DMS114 treated with DMSO at 0.1 percent for 48 hours (cell line): ENCODE data around the gene SLC2A13.
"Not testable (repeated sequence)": the region's sequence is repeated elsewhere in the genome, so short reads cannot be mapped to it uniquely, and the experiment has no call there.

Source experiments
- DNase-seq: peaks from one replicate; lab custom pipeline; 2025; ENCODE audit not compliant: unreplicated experiment; lab: John Stamatoyannopoulos, UW

The SLC2A13 gene

DNA sequence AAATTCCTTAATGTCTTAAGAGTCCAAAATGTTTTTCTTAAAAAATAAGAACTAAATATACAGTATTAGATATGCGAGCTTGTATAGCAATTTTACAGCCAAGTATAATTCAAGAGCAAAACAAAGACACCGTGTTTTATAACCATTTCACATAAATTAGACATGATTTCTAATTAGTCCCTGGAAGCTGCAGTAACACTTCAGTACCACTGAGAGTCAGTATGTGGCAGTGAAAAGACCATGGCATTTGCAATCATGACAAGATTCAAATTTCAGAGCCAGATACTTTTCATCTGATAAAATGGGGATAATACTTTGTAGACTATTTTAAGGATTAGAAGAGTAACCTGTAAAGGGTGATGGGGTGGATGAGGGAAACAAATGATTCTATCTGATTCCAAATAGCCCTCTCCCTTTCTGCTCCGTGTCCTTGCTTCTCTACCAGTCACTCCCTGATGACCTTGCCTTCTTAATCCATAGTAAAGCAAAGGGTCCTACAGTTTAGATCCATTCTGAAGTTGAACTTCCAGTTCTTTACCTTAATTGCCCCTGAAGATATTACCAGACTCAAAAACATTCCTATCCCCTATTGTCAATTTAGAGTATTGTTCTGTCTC is 340.8 kb downstream of the SLC2A13 start:
- DNase-seq = peak; percentile 26

DNA sequence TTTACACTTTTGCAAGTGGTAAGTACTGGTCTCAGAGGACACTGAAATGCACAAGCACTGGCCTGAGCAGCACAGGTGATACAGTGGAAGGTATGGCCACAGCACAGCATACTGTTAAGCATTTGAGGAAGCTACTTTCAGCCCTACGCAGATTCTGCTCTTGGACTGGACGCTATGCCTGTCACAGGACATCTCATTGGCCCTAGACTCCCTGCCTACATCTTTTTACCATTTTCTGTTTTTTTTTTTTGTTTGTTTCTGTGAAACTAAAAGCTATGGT is 342.1 kb downstream of the SLC2A13 start:
- DNase-seq = no peak

DNA sequence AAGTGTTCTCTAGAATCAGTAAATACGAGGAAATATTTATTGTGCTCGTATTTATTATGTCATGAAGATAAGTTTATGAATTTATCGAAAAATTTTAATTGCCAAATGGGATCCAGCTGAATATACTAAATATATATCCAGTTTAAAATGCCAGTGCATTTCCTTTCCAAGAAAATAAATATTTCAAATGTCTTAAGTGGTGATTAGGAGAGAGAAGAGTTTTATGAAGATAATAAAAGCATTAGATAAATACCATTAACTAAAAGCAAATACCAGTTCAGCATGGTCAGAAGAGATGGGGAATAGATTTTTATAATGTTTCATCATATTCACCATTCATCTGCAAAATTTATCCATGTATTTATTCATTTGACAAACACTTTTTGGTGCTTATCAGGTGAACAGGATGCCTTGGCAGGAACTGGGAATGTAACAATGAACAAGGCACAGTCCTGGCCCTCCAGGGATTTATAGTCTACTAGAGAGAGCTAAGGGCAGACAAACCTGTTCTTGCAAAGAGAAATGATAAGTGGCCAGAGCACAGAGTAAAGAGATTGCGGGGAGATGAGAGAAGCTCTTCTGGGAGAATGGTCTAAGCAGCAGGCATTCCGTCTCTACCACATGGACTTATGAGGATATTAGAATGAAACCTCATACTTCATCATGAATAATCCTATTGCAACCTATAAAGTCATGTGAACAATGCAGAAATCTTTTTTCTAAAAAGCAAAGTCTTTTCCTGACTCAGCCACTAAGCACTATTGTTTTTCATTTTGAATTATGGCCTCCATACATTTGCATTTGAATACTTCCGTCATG is 342.6 kb downstream of the SLC2A13 start:
- DNase-seq = no peak

DNA sequence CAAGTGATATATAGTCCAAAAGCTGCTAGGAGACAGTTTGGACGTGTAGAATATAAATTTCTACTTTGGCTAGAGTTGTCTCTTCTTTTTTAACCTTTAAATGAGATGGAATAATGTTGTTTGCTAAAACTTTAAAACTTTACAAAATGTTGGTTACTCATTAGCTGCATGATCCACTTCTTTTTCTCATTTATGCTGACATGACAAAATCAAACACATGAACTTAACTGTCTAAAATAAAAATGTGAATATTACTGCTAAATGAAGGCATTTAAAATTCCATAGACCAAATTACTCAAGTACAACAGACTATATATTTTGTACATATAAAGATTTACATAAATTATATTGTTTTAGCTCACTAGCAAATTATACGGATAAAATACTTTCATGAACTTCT is 350.4 kb downstream of the SLC2A13 start:
- no peak for DNase-seq

DNA sequence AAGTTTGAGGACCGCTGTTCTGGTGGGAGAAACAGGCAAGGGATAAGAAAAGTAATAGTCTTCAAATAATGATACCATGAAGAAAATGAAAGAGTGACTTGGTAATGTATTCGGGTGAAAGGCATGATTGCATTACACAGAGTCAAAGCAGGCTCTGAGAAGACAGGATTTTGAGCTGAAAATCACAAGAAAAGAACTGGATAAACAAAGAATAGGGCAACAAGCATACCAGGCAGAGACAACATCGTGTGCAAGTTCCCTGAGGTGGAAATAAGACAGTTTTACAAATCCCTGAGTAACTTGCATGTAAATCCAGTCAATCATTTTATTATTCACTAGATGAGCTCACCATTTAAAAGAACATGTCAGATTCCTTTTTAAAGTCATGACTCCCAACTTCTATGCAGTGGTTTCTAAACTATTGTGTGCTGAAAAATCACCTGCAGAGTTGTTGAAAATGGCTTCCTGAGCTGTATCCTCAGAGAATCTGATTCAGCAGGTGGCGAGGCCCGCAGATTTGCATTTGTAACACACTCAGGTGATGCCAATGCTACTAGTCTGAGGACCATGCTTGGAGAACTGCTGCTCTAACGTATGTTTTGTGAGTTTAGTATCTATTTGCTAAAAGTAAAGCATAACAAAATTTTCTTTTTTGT is 353.3 kb downstream of the SLC2A13 start:
- DNase-seq = no peak

DNA sequence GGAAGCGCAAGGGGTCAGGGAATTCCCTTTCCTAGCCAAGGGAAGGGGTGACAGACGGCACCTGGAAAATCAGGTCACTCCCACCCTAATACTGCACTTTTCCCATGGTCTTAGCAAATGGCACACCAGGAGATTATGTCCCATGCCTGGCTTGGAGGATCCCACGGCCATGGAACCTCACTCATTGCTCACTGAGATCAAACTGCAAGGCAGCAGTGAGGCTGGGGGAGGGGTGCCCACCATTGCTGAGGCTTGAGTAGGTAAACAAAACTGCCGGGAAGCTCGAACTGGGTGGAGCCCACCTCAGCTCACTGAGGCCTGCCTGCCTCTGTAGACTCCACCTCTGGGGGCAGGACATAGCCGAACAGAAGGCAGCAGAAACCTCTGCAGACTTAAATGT is 359.7 kb downstream of the SLC2A13 start:
- not testable (repeated sequence) for DNase-seq

DNA sequence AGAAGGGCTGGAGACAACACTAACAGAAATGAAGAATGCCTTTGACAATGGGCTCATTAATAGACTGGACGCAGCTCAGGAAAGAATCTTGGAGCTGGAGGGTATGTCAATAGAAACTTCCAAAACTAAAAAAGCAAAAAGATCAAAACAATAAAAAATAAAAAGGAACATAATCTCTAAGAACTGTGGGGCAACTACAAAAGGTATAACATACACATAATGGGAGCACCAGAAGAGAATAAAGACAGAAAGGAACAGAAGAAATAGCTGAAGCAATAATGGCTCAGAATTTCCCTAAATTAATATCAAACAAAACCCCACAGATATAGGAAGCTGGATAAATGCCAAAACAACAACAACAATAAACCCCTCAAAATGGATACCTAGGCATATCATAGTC is 362.2 kb downstream of the SLC2A13 start:
- no peak for DNase-seq

DNA sequence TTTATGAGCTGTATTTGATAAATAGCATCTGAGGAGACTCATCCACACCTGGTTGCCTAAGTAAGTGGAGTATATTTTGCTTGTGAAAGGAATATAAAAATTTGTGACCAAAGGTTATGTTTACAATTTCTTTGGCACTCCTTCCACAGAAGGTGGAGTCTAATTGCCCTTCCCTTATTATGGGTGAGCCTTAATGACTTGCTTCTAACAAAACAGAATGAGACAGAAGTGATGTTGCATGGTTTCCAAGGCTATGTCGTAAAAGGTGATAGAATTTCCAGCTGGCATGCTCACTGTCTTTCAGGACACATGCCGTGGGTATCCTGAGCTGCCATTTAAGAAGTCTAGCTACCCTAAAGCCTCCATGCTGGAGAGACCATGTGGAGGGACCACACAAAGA is 369.5 kb downstream of the SLC2A13 start:
- no peak for DNase-seq

DNA sequence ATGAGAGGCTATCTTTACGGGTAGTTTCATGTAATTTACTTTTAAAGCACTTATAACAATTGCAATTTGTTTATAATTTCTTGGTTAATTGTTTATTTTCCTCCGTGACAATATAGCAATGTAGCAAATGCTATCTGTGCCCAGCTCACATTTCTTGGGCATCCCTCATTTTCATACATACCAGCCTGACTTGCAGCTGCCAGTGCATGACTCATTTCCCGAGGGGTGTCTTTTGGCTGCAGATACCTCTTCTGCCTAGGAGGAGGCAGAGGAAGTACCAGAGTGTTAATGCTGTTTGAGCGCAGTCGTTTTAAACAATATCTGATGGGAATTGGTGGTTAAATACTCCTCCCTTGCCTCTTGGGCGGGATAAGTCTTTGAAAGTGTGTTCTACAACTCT is 382.1 kb downstream of the SLC2A13 start:
- DNase-seq = no peak

DNA sequence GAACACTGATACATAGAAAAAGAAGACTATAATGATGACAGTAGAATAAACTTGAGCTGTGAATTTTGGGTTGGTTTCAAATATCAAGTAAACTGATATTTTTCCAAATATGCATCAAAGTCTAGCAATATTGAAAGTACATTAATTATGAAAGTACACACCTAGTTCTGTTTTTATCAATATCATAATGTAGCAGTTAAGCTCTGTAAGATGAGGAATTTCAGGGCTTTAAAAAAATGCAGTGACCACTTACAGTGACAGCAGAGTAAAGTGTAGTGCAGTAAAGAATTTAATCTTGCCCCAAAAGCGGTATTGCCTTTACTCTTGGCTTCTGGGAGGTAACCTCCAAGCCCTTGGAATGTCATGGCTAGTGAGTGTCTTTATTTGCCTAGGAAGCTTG is 383.4 kb downstream of the SLC2A13 start:
- DNase-seq = no peak

DNA sequence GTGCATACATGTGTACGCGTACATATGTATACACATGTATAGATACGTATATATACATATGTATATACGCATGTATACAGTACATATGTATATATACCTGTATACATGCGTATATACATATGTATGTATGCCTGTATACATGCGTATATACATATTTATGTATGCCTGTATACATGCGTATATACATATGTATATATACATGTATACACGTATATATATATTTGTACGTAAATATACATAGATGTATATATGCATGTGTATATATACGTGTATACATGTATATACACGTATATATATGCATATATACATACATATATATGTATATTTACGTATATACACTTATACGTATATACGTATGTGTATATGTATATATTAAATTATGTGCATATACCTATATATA is 392.3 kb downstream of the SLC2A13 start:
- no peak for DNase-seq

DNA sequence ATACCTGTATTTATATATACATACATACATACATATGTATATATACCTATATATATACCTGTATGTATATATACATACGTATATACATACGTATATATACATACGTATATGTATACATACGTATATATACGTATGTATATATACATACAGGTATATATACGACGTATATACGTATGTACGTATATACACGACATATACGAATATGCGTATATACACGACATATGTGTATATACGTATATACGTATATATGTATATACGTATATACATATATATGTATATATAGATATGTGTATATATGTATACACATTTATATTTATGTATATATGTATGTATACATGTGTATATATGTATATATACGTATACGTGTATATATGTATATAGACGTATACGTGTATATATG is 393.5 kb downstream of the SLC2A13 start:
- no peak for DNase-seq
